Natural killer cell (primary cell): Measurements from ENCODE around the gene CDC73. TPM values are rescaled to one million over a fixed set of nuclear protein-coding genes. Genes with fewer than 3 reads are reported as not detected.

ENCODE experiments used
- ATAC-seq, 3 donors: fragments of 150-1000 bp in 2 of 3; fragments of 200-7000 bp in 1 of 3; cut with Tn5 transposase; 1 replicate in 1 of 3; 2 replicates in 2 of 3; pipeline ENCODE4 v1.10.0; 2021; ENCODE audit warnings: mild to moderate bottlenecking in 2 of 3, moderate library complexity in 2 of 3
- DNase-seq, 2 donors: peaks; one replicate each; pipeline versions ENCODE4 v3.0.0 to v3.0.0-alpha.2; 2013 to 2021; ENCODE audit warnings: mixed read lengths in 1 of 2
- H3K27ac ChIP-seq: one replicate; pipeline ENCODE4 v1.5.1; 2013; ENCODE audit warnings: mild to moderate bottlenecking, low read length
- H3K27me3 ChIP-seq: one replicate; pipeline ENCODE4 v1.6.1; 2013; ENCODE audit warnings: low read length; ENCODE audit not compliant: control insufficient read depth, insufficient read depth
- H3K36me3 ChIP-seq: one replicate; pipeline ENCODE4 v1.6.1; 2013; ENCODE audit warnings: low read length; ENCODE audit not compliant: control insufficient read depth, insufficient read depth
- H3K4me1 ChIP-seq: one replicate; pipeline ENCODE4 v1.6.1; 2013; ENCODE audit warnings: low read length; ENCODE audit not compliant: control insufficient read depth, insufficient read depth
- H3K4me3 ChIP-seq: one replicate; pipeline ENCODE4 v1.5.1; 2013; ENCODE audit warnings: low read length
- H3K9me3 ChIP-seq: one replicate; pipeline ENCODE4 v1.6.1; 2013; ENCODE audit warnings: low read length; ENCODE audit not compliant: control insufficient read depth, insufficient read depth
- H3K27ac Mint-ChIP-seq, 2 donors: one replicate each; pipeline ENCODE4 v1.8.0; 2022; ENCODE audit warnings: mild to moderate bottlenecking in 2 of 2, mixed read lengths in 2 of 2, moderate library complexity in 1 of 2
- H3K27me3 Mint-ChIP-seq, 2 donors: one replicate each; pipeline ENCODE4 v1.8.0; 2022; ENCODE audit warnings: low read depth in 2 of 2, mixed read lengths in 2 of 2
- H3K36me3 Mint-ChIP-seq: one replicate; pipeline ENCODE4 v1.8.0; 2022; ENCODE audit warnings: mixed read lengths
- H3K4me1 Mint-ChIP-seq, 2 donors: one replicate each; pipeline ENCODE4 v1.8.0; 2022; ENCODE audit warnings: mixed read lengths in 2 of 2
- H3K4me3 Mint-ChIP-seq: one replicate; pipeline ENCODE4 v1.8.0; 2022; ENCODE audit warnings: mild to moderate bottlenecking, moderate library complexity, mixed read lengths
- H3K9me3 Mint-ChIP-seq, 2 donors: one replicate each; pipeline ENCODE4 v1.8.0; 2022; ENCODE audit warnings: mixed read lengths in 2 of 2
- CTCF ChIP-seq: fragments of 200-600 bp; IDR thresholded peaks from one replicate; pipeline ENCODE4 v1.8.0; 2022; ENCODE audit warnings: antibody characterized with exemption
- WGBS: methylation state at CpG from one replicate; pipeline ENCODE4 v1.1.7; 2013; ENCODE audit warnings: missing lambda C conversion rate; ENCODE audit not compliant: insufficient coverage; 5-methylcytosine and 5-hydroxymethylcytosine counted together
- intact Hi-C: fragments of 100-400 bp; cut with micrococcal nuclease; formaldehyde crosslinking; loops from one replicate; pipeline ENCODE4 v1.14.2; 2022
- total RNA-seq, 4 donors: library from RNA; stranded (reverse); fragments of 120-200 nt in 1 of 4; gene quantifications; one replicate each; pipeline versions ENCODE4 v1.2.3 to v1.2.4, GENCODE V29; 2013 to 2022

Gene CDC73
- total RNA-seq, 3 donors from 2014 or later (not counting 1 experiment from before 2014, with no cell fraction given), result 73.2 to 86.0 (median 82.6) TPM

GRCh38 chr1:193212637-193213036, 90.8 kb downstream of the CDC73 start:
- no peaks in the 10 kb centered on the region for H3K4me1 ChIP-seq
- H3K9me3 ChIP-seq, result no peaks in the 10 kb centered on the region
- intact Hi-C loops, result no loop called here
- H3K27ac Mint-ChIP-seq, result no peak overlapping the region
- H3K36me3 Mint-ChIP-seq, result peaks cover 13% of the 10 kb centered on the region
- no peak for TF ChIP-seq CTCF
- H3K27ac ChIP-seq, result no peak overlapping the region
- peaks cover 0 to 2% of the 10 kb centered on the region in 2 donors for H3K9me3 Mint-ChIP-seq
- H3K4me3 ChIP-seq, result no peak overlapping the region
- no peaks in the 10 kb centered on the region for H3K27me3 ChIP-seq
- 90% methylated on average over 2 of the region's 2 CpGs for WGBS
- H3K4me1 Mint-ChIP-seq, result peaks cover 24 to 40% of the 10 kb centered on the region in 2 donors
- H3K36me3 ChIP-seq, result peaks cover 31% of the 10 kb centered on the region
- no peak overlapping the region for H3K4me3 Mint-ChIP-seq
- DNase-seq, result no peak
- H3K27me3 Mint-ChIP-seq, result no peaks in the 10 kb centered on the region
- no peak for ATAC-seq

GRCh38 chr1:193213998-193214397, 92.2 kb downstream of the CDC73 start:
- no peak for ATAC-seq
- no peaks in the 10 kb centered on the region for H3K4me1 ChIP-seq
- no peaks in the 10 kb centered on the region for H3K27me3 Mint-ChIP-seq
- no peaks in the 10 kb centered on the region for H3K9me3 ChIP-seq
- 100% methylated on average over 3 of the region's 4 CpGs for WGBS
- H3K27me3 ChIP-seq, result no peaks in the 10 kb centered on the region
- DNase-seq, result no peak
- H3K4me1 Mint-ChIP-seq, result peaks cover 20 to 29% of the 10 kb centered on the region in 2 donors
- no peak overlapping the region for H3K27ac Mint-ChIP-seq
- no peak overlapping the region for H3K4me3 ChIP-seq
- H3K36me3 ChIP-seq, result peaks cover 32% of the 10 kb centered on the region
- H3K9me3 Mint-ChIP-seq, result no peaks in the 10 kb centered on the region
- intact Hi-C loops, result no loop called here
- TF ChIP-seq CTCF, result no peak
- no peaks in the 10 kb centered on the region for H3K36me3 Mint-ChIP-seq
- H3K27ac ChIP-seq, result no peak overlapping the region
- H3K4me3 Mint-ChIP-seq, result no peak overlapping the region

GRCh38 chr1:193216920-193217319, 95.1 kb downstream of the CDC73 start:
- 91% methylated on average over 7 of the region's 8 CpGs for WGBS
- Mint-ChIP-seq H3K27me3 (no peaks in the 10 kb centered on the region), H3K4me1 (peaks cover 5 to 20% of the 10 kb centered on the region in 2 donors), H3K4me3 (no peak overlapping the region), H3K9me3 (no peaks in the 10 kb centered on the region), H3K27ac (no peak overlapping the region), H3K36me3 (no peaks in the 10 kb centered on the region)
- intact Hi-C loops, result no loop called here
- H3K27ac ChIP-seq, result no peak overlapping the region
- H3K4me1 ChIP-seq, result no peaks in the 10 kb centered on the region
- ATAC-seq (no peak), DNase-seq (no peak)
- peaks cover 34% of the 10 kb centered on the region for H3K36me3 ChIP-seq
- no peak overlapping the region for H3K4me3 ChIP-seq
- H3K27me3 ChIP-seq, result no peaks in the 10 kb centered on the region
- no peaks in the 10 kb centered on the region for H3K9me3 ChIP-seq
- TF ChIP-seq CTCF, result no peak

GRCh38 chr1:193219391-193219790, 97.6 kb downstream of the CDC73 start:
- DNase-seq, result no peak
- Histone ChIP-seq H3K4me3 (no peak overlapping the region), H3K27ac (no peak overlapping the region), H3K4me1 (no peaks in the 10 kb centered on the region), H3K36me3 (peaks cover 17% of the 10 kb centered on the region), H3K9me3 (no peaks in the 10 kb centered on the region), H3K27me3 (no peaks in the 10 kb centered on the region)
- H3K9me3 Mint-ChIP-seq, result no peaks in the 10 kb centered on the region
- no peaks in the 10 kb centered on the region for H3K36me3 Mint-ChIP-seq
- TF ChIP-seq CTCF, result no peak
- intact Hi-C loops, result no loop called here
- ATAC-seq, result no peak
- H3K27ac Mint-ChIP-seq, result peak overlapping the region in 1 of 2 donors; percentile 63
- 100% methylated on average over 4 of the region's 4 CpGs for WGBS
- H3K4me1 Mint-ChIP-seq, result peaks cover 9 to 25% of the 10 kb centered on the region in 2 donors
- H3K27me3 Mint-ChIP-seq, result no peaks in the 10 kb centered on the region
- no peak overlapping the region for H3K4me3 Mint-ChIP-seq
